Nephron progenitor cell (in vitro differentiated cells): ENCODE measurements around the gene NRG4.

Experiments
- DNase-seq: peaks from one replicate; pipeline ENCODE4 v3.0.0; 2021
- H3K27ac Mint-ChIP-seq: 2 replicates; pipeline ENCODE4 v1.8.0; 2021; ENCODE audit warnings: mild to moderate bottlenecking, moderate library complexity, mixed read lengths
- H3K27me3 Mint-ChIP-seq: 2 replicates; pipeline ENCODE4 v1.8.0; 2021; ENCODE audit warnings: mild to moderate bottlenecking, low read depth, mixed read lengths; ENCODE audit not compliant: poor library complexity
- H3K36me3 Mint-ChIP-seq: 2 replicates; pipeline ENCODE4 v1.8.0; 2021; ENCODE audit warnings: low read depth, mixed read lengths
- H3K4me1 Mint-ChIP-seq: 2 replicates; pipeline ENCODE4 v1.8.0; 2021; ENCODE audit warnings: mixed read lengths
- H3K4me3 Mint-ChIP-seq: 2 replicates; pipeline ENCODE4 v1.8.0; 2021; ENCODE audit warnings: mild to moderate bottlenecking, moderate library complexity, mixed read lengths
- H3K9me3 Mint-ChIP-seq: 2 replicates; pipeline ENCODE4 v1.8.0; 2021; ENCODE audit warnings: mild to moderate bottlenecking, moderate library complexity, mixed read lengths
- CTCF ChIP-seq: fragments of 200-600 bp; sonication (generic); IDR thresholded peaks from 2 replicates; pipeline ENCODE4 v1.5.0; 2021; ENCODE audit warnings: antibody characterized with exemption

The NRG4 gene

GRCh38 chr15:75927601-75928000, 84.6 kb downstream of the NRG4 start:
- Mint-ChIP-seq H3K4me3 (no peak overlapping the region), H3K4me1 (no peaks in the 10 kb centered on the region), H3K9me3 (no peaks in the 10 kb centered on the region), H3K36me3 (peaks cover 39% of the 10 kb centered on the region), H3K27ac (no peak overlapping the region), H3K27me3 (no peaks in the 10 kb centered on the region)
- no peak for TF ChIP-seq CTCF
- DNase-seq = no peak

GRCh38 chr15:75926931-75927330, 85.3 kb downstream of the NRG4 start:
- H3K4me1 Mint-ChIP-seq = no peaks in the 10 kb centered on the region
- H3K27me3 Mint-ChIP-seq = no peaks in the 10 kb centered on the region
- no peak for DNase-seq
- no peak for TF ChIP-seq CTCF
- H3K4me3 Mint-ChIP-seq = no peak overlapping the region
- no peak overlapping the region for H3K27ac Mint-ChIP-seq
- peaks cover 38% of the 10 kb centered on the region for H3K36me3 Mint-ChIP-seq
- no peaks in the 10 kb centered on the region for H3K9me3 Mint-ChIP-seq

- Mint-ChIP-seq H3K27me3 (no peaks in the 10 kb centered on the region), H3K4me1 (no peaks in the 10 kb centered on the region), H3K36me3 (peaks cover 26% of the 10 kb centered on the region), H3K27ac (no peak overlapping the region), H3K4me3 (no peak overlapping the region), H3K9me3 (no peaks in the 10 kb centered on the region)
- TF ChIP-seq CTCF = no peak
- no peak for DNase-seq
Observed at GRCh38 chr15:75925440-75925839, 86.8 kb downstream of the NRG4 start.

GRCh38 chr15:75924576-75924975, 87.6 kb downstream of the NRG4 start:
- Mint-ChIP-seq H3K9me3 (no peaks in the 10 kb centered on the region), H3K27me3 (no peaks in the 10 kb centered on the region), H3K4me3 (no peak overlapping the region), H3K27ac (no peak overlapping the region), H3K36me3 (peaks cover 26% of the 10 kb centered on the region), H3K4me1 (no peaks in the 10 kb centered on the region)
- no peak for TF ChIP-seq CTCF
- DNase-seq = no peak

GRCh38 chr15:75923756-75924155, 88.5 kb downstream of the NRG4 start:
- TF ChIP-seq CTCF = no peak
- H3K27me3 Mint-ChIP-seq = no peaks in the 10 kb centered on the region
- no peak overlapping the region for H3K4me3 Mint-ChIP-seq
- no peak overlapping the region for H3K27ac Mint-ChIP-seq
- H3K4me1 Mint-ChIP-seq = no peaks in the 10 kb centered on the region
- H3K9me3 Mint-ChIP-seq = no peaks in the 10 kb centered on the region
- peaks cover 28% of the 10 kb centered on the region for H3K36me3 Mint-ChIP-seq
- no peak for DNase-seq

- DNase-seq = no peak
- Mint-ChIP-seq H3K36me3 (peaks cover 46% of the 10 kb centered on the region), H3K4me1 (no peaks in the 10 kb centered on the region), H3K27me3 (no peaks in the 10 kb centered on the region), H3K9me3 (no peaks in the 10 kb centered on the region), H3K27ac (no peak overlapping the region), H3K4me3 (no peak overlapping the region)
- no peak for TF ChIP-seq CTCF
Observed at GRCh38 chr15:75921732-75922703, 90.2 kb downstream of the NRG4 start.
